ENCODE results near the gene CORO6. TPM values are rescaled to one million over a fixed set of nuclear protein-coding genes. Genes with fewer than 3 reads are reported as not detected.
A peak's percentile ranks its signal among the peaks of the same experiment; 100 is the strongest.

Gene CORO6
- total and polyA plus RNA-seq, 7 experiments from 2014 or later, result 0.15 to 3.1 (median 1.5) TPM

DNA sequence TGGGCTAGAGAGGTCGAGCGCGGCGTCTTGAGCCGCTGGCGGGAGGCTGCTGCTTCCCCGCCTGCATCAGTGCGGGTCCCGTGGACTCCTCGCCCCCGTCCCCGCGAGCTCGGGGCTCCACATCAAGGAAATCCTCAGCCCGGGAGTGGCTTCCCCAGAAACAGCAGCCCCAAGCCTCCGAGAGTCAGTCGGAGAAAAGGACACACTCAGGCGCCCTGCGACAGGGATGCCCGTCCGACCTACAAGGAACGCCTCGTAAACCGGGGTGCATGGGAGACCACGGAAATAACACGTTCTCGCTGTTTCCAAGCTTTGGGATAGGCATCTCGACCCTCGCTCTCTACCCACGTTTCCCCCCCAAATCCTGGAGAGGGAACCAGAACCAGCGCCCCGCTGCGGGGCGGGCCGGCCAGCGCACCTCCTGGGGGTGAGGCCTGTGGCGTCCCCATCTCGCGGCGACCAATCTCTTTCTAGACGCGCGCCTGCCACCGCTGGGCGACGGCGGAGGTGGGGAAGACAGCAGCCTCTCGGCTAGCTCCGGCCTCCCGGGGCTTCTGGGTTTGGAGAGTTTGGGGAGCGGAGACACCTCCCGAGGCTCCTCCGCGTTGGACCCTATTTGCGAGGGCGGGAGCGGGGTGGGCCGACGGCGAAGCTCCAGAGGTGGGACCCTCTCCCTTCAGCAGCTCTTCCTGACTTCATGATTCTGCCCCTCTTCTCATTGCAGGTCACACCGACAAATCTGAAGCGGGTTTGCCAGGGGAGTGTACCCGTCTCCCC lies 55.0 kb downstream of the CORO6 start:
- Histone ChIP-seq H3K4me1 (ENCODE audit: control insufficient read depth in 2 of 2, insufficient read depth in 2 of 2, low read length in 2 of 2) (peaks cover 12 to 30% of the 10 kb centered on the region in 2 donors), H3K4me3 (ENCODE audit: low read length) (peak overlapping the region; percentile 89), H3K36me3 (ENCODE audit: control insufficient read depth in 2 of 3, insufficient read depth in 3 of 3, low read length in 3 of 3) (peaks cover 0 to 4% (median 0%) of the 10 kb centered on the region in 3 experiments), H3K27me3 (ENCODE audit: control insufficient read depth in 2 of 2, insufficient read depth in 2 of 2, low read length in 2 of 2) (no peaks in the 10 kb centered on the region), H3K27ac (ENCODE audit: low read depth, low read length) (peak overlapping the region; percentile 78), H3K9me3 (ENCODE audit: control insufficient read depth in 2 of 3, low read length in 3 of 3) (no peaks in the 10 kb centered on the region)
- intact Hi-C loops (cut with micrococcal nuclease), result loop anchor here (1.0 to 10.0 kb wide), 15 partner anchors 13 to 920 kb away; partner anchors contain the start of genes GIT1 (in 2 of the 2), NUFIP2 (in 2 of the 2), PHF12 (in 2 of the 2) and TAOK1 (in 2 of the 2)
- peak; percentile 74 for ATAC-seq
- Mint-ChIP-seq H3K27me3 (no peaks in the 10 kb centered on the region), H3K27ac (peak overlapping the region; percentile 82 to 97 (median 92)), H3K9me3 (peaks cover 0 to 3% (median 0%) of the 10 kb centered on the region in 11 donors), H3K36me3 (peaks cover 0 to 9% (median 0%) of the 10 kb centered on the region in 5 donors), H3K4me3 (peak overlapping the region; percentile 88 to 99 (median 95)), H3K4me1 (peaks cover 16 to 41% (median 35%) of the 10 kb centered on the region in 7 donors)
- DNase-seq, result peak; percentile 56 to 82 (median 63)
- ChIA-PET CTCF (interaction anchor here (0.6 to 1.5 kb wide), 4 partner anchors 34 to 358 kb away, joined by 3 to 5 read pairs (median 4); no protein-coding TSS in a partner anchor), POLR2A (interaction anchor here (0.5 to 6.0 kb wide), 12 partner anchors 10 to 362 kb away, joined by 3 to 59 read pairs (median 4); partner anchors contain the start of genes SSH2 and TAOK1)

DNA sequence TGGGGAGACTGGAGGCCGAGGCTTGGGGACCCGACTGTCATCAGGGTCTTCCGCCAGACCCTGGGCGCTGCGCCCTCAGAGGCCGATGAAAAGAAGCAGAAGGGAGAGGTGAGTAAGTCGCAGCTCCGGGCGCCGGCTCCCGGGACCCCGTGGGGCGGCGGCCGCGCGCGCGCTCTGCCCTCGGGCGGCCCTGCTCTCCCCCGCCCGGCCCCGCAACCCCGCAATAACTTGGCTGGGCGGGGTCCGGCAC lies 55.5 kb downstream of the CORO6 start:
- ChIA-PET POLR2A (interaction anchor here (0.5 to 6.0 kb wide), 7 partner anchors 10 to 551 kb away, joined by 3 to 59 read pairs (median 4); partner anchors contain the start of gene TAOK1), CTCF (interaction anchor here (1.2 kb wide), 1 partner anchor 50 kb away, joined by 3 read pairs; no protein-coding TSS in a partner anchor)
- intact Hi-C loops (cut with micrococcal nuclease), result loop anchor here (1.0 to 10.0 kb wide), 7 partner anchors 30 to 920 kb away; partner anchors contain the start of genes NUFIP2 (in 2 of the 2), PHF12 (in 2 of the 2), BLTP2 (in 1 of the 2) and SSH2 (in 1 of the 2)
- Histone ChIP-seq H3K9me3 (ENCODE audit: control insufficient read depth in 2 of 3, low read length in 3 of 3) (no peaks in the 10 kb centered on the region), H3K36me3 (ENCODE audit: control insufficient read depth in 2 of 3, insufficient read depth in 3 of 3, low read length in 3 of 3) (peaks cover 0 to 4% (median 0%) of the 10 kb centered on the region in 3 experiments), H3K4me3 (ENCODE audit: low read length) (peak overlapping the region; percentile 89), H3K4me1 (ENCODE audit: control insufficient read depth in 2 of 2, insufficient read depth in 2 of 2, low read length in 2 of 2) (peaks cover 12 to 30% of the 10 kb centered on the region in 2 donors), H3K27me3 (ENCODE audit: control insufficient read depth in 2 of 2, insufficient read depth in 2 of 2, low read length in 2 of 2) (no peaks in the 10 kb centered on the region), H3K27ac (ENCODE audit: low read depth, low read length) (peak overlapping the region; percentile 78)
- ATAC-seq (no peak), DNase-seq (no peak)
- Mint-ChIP-seq H3K4me3 (peak overlapping the region; percentile 76 to 99 (median 94)), H3K27ac (peak overlapping the region in 3 of 9 donors; percentile 63 to 90 (median 88)), H3K27me3 (no peaks in the 10 kb centered on the region), H3K9me3 (peaks cover 0 to 3% (median 0%) of the 10 kb centered on the region in 11 donors), H3K36me3 (peaks cover 0 to 12% (median 0%) of the 10 kb centered on the region in 5 donors), H3K4me1 (peaks cover 16 to 45% (median 36%) of the 10 kb centered on the region in 7 donors)

DNA sequence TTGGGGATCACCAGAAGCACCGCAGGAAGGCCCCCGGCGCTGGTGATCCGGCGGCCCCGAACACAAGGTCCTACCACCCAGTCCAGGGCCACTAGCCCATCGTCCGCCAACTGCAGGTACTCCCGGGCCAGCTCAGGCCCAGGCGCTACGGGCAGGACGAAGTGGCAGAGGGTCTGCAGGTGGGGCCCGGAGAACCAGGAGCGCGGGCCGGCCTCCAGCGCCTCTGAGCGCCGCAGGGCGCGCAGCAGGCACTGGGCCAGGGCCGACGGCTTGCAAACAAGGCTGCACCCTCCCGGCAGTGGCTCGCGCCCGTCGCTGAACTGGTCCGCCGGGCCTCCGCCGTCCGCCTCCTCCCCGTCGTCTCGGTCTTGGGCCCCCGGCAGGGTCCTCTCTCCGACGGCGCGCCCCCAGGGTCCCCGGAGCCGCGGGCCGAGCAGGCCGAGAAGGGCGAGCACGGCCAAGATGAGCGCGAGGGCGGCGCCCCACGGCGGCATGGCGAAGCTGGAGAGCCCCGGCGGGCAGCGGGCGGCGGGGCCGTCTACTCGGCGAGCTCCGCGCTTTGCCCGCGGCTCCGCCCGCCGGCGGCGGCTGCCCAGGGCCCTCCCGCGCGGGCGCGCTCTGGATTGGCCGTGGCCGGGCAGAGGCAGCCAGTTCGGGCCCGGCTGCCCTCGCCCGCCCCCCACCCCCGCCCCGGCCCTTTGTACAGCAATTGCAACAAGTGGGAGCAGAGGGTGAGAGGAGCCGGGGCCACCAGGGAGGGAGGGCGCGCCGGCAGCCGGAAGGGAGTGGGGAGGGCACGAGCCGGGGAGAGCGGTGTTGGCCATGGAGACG lies 56.0 kb downstream of the CORO6 start, which contains the start of gene ABHD15:
TSS of gene ABHD15 (minus strand) at position 565 of the 831 bp plus-strand sequence. CDS start at position 494, 71 bp downstream.
- H3K27ac Mint-ChIP-seq, result peak within 1 kb of the TSS; percentile 13 to 97 (median 89)
- H3K27me3 Mint-ChIP-seq, result no peaks in the 10 kb centered on the region
- peak; percentile 37 for ATAC-seq
- H3K36me3 Mint-ChIP-seq, result peaks cover 0 to 17% (median 0%) of the 10 kb centered on the region in 5 donors
- peak within 1 kb of the TSS; percentile 89 for H3K4me3 ChIP-seq (ENCODE audit: low read length)
- H3K9me3 Mint-ChIP-seq, result peaks cover 0 to 3% (median 0%) of the 10 kb centered on the region in 11 donors
- peaks cover 16 to 49% (median 36%) of the 10 kb centered on the region in 7 donors for H3K4me1 Mint-ChIP-seq
- ChIA-PET CTCF (interaction anchor here (0.8 to 1.3 kb wide), 4 partner anchors 25 to 418 kb away, joined by 3 to 9 read pairs (median 3); no protein-coding TSS in a partner anchor), POLR2A (interaction anchor here (0.5 to 6.0 kb wide), 7 partner anchors 11 to 551 kb away, joined by 3 to 59 read pairs (median 4); partner anchors contain the start of genes SSH2 and TAOK1)
- no peaks in the 10 kb centered on the region for H3K27me3 ChIP-seq (ENCODE audit: control insufficient read depth in 2 of 2, insufficient read depth in 2 of 2, low read length in 2 of 2)
- no peaks in the 10 kb centered on the region for H3K9me3 ChIP-seq (ENCODE audit: control insufficient read depth in 2 of 3, low read length in 3 of 3)
- peaks cover 0 to 4% (median 0%) of the 10 kb centered on the region in 3 experiments for H3K36me3 ChIP-seq (ENCODE audit: control insufficient read depth in 2 of 3, insufficient read depth in 3 of 3, low read length in 3 of 3)
- peak within 1 kb of the TSS; percentile 88 to 99 (median 96) for H3K4me3 Mint-ChIP-seq
- peak within 1 kb of the TSS; percentile 78 for H3K27ac ChIP-seq (ENCODE audit: low read depth, low read length)
- DNase-seq, result peak in 8 of 9 donors; percentile 37 to 82 (median 54)
- peaks cover 12 to 30% of the 10 kb centered on the region in 2 donors for H3K4me1 ChIP-seq (ENCODE audit: control insufficient read depth in 2 of 2, insufficient read depth in 2 of 2, low read length in 2 of 2)
- intact Hi-C loops (cut with micrococcal nuclease), result loop anchor here (1.0 to 10.0 kb wide), 8 partner anchors 30 to 919 kb away; partner anchors contain the start of genes NUFIP2 (in 2 of the 2), PHF12 (in 2 of the 2), BLTP2 (in 1 of the 2) and SSH2 (in 1 of the 2)

DNA sequence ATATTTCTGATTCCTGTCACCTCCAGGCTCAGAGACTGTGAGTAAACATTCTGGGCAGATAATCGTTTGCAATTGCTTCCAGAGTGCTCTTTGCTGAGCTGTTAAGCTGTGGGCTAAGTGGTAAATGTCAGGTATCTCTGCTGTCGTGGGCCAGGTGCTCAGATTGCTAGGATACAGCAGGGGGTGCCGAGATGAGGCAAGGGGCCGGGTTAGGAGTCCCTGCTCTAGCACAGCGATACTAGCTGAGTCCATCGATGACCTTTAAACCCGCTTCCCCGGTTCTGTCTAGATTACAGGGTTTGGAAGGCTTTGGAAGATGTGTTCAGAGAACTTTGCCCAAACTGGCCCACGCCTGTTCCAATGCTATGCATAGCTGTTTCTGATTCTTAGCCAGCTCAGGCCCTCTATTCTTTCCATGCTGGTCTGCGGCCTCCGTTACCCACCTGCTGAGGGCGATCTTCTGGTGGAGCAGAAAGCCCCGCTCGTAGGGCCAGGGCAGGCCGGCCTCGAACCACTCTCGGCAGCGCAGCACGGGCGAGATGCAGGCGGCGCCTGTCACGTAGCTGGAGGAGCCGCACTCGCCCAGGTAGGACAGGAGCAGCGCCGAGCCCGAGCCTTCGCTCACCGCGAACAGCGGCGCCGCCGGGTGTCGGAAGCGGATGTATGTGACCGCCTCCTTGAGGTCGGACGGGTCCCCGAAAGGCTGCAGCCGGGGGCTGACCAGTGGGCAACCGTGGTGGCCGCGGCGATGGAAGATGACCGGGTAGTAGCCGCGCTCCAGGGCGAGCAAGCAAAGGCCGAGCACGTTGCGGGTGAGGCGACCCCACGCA lies 56.9 kb downstream of the CORO6 start:
- Mint-ChIP-seq H3K9me3 (peaks cover 0 to 3% (median 0%) of the 10 kb centered on the region in 11 donors), H3K27me3 (no peaks in the 10 kb centered on the region), H3K36me3 (peaks cover 0 to 18% (median 0%) of the 10 kb centered on the region in 5 donors), H3K4me1 (peaks cover 14 to 45% (median 28%) of the 10 kb centered on the region in 7 donors), H3K27ac (peak overlapping the region; percentile 13 to 95 (median 81)), H3K4me3 (peak overlapping the region; percentile 86 to 99 (median 90))
- Histone ChIP-seq H3K27me3 (ENCODE audit: control insufficient read depth in 2 of 2, insufficient read depth in 2 of 2, low read length in 2 of 2) (no peaks in the 10 kb centered on the region), H3K4me1 (ENCODE audit: control insufficient read depth in 2 of 2, insufficient read depth in 2 of 2, low read length in 2 of 2) (peaks cover 9 to 30% of the 10 kb centered on the region in 2 donors), H3K36me3 (ENCODE audit: control insufficient read depth in 2 of 3, insufficient read depth in 3 of 3, low read length in 3 of 3) (peaks cover 0 to 7% (median 0%) of the 10 kb centered on the region in 3 experiments), H3K27ac (ENCODE audit: low read depth, low read length) (peak overlapping the region; percentile 53), H3K9me3 (ENCODE audit: control insufficient read depth in 2 of 3, low read length in 3 of 3) (no peaks in the 10 kb centered on the region), H3K4me3 (ENCODE audit: low read length) (peak overlapping the region; percentile 74)
- POLR2A ChIA-PET, result interaction anchor here (0.5 to 6.0 kb wide), 6 partner anchors 10 to 616 kb away, joined by 4 to 59 read pairs (median 4); partner anchors contain the start of gene SSH2
- DNase-seq (peak in 6 of 9 donors; percentile 35 to 66 (median 42)), ATAC-seq (peak; percentile 14)
- CTCF ChIA-PET, result interaction anchor here (0.5 to 1.3 kb wide), 6 partner anchors 15 to 419 kb away, joined by 3 to 9 read pairs (median 3); no protein-coding TSS in a partner anchor
- intact Hi-C loops (cut with micrococcal nuclease), result loop anchor here (1.0 to 10.0 kb wide), 7 partner anchors 29 to 919 kb away; partner anchors contain the start of genes PHF12 (in 2 of the 2), BLTP2 (in 1 of the 2), NUFIP2 (in 1 of the 2) and SSH2 (in 1 of the 2)

All from naive thymus-derived CD4-positive, alpha-beta T cell (primary cell).